Epithelial cell of umbilical artery (primary cell): ENCODE data around the gene RGPD6. TPM values are rescaled to one million over a fixed set of nuclear protein-coding genes. Genes with fewer than 3 reads are reported as not detected.

Source experiments
- total RNA-seq: library from RNA; depleted of rRNA; stranded (reverse); fragments of >200 nt; gene quantifications from 2 replicates; pipeline ENCODE4 v1.2.3, GENCODE V29; 2014

Gene RGPD6
- total RNA-seq: 17.2 and 31.5 TPM in 2 replicates

DNA sequence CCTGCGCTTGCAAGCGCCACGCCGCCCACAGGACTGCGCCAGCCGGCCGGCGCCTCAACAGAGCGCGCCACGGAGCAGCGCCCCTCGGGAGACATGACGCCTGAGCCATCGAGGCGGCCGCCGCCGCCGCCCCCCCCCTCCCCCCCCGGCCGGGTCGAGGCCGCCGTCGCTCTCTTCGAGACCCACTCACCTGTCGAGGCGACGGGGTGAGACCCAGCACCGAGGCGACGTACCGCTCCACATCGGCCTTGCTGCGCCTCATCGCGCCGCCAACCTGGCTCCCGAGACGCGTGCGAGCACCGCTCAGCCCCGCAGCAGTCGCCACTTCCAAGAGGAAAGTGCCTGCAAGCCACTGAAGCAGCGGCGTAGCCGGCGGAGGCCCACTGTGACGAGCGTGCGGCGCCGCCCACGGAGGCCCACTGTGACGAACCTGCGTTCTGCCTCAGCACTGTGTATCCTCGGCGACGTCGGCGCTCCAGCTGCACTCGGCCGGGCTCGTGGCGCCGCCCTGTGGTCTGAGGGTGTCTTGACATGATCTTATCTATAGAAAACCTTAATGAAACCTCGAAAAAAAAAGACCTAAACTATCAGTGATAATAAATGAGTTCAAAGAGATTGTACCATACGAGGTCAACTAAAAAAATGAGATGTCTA lies at the start of gene RGPD6:
TSS of gene RGPD6 (minus strand) at position 460 of the 654 bp plus-strand sequence. CDS start at position 262, 198 bp downstream.

DNA sequence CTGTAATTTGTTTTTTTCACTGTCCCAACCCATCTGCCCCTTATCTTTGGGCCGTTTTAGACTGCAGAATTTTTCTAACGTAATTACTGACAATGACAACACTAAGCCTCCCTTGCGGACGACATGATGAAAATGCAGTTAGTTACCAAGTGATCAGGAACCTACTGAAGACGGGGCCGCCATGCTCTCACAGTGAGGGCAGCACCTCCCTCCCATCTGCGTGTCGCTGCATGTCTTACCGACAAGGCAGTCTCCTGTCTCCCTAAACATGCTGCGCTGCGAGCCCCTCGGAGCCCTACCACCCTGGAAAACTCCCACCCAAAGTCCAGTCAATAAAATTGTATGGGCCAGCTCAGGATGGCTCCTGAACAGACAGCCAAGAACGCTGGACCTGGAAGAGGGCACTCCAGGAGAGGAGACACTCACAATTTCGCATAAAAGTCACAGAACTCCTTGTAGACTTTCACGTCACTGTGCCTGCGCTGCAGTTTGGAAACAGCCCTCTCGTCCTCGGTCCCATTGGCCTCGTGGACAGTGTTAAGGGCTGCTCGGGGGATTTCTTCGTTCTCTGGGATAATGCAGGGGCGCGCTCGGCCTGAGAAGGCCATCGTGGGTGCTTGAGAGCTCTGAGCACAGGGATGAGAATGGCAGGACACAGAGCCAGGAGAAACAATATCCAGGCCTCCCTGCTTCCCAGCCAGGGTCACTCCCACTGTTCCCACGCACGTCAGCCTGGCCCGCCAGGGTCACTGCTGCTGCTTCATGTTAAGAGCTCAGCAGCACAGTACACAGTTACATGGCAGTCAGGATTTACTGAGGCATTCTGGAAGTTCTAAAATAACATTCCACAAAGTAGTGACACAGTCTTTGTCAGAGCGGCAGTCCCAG lies 104.6 kb downstream of the RGPD6 start, which contains the start of gene LIMS4:
TSS of gene LIMS4 (minus strand) at position 646 of the 888 bp plus-strand sequence. CDS start at position 608, 38 bp downstream.

Other genes starting within 250 kb of the RGPD6 start
- 18.1 and 25.0 TPM in 2 replicates for gene LIMS4, start 104.4 kb downstream of the RGPD6 start, total RNA-seq
- 35.7 and 38.0 TPM in 2 replicates for gene BUB1, start 100.8 kb upstream of the RGPD6 start, total RNA-seq
- gene ACOXL, start 155.4 kb upstream of the RGPD6 start, total RNA-seq: not detected in 2 replicates